Activated CD8-positive, alpha-beta memory T cell treated with anti-CD3 and anti-CD28 coated beads for 48 hours (primary cell): ENCODE data around the gene SLC2A4RG.

Experiments
- DNase-seq, 3 experiments: peaks; one replicate each; pipeline ENCODE4 v3.0.0-alpha.2; 2020; ENCODE audit warnings: low read depth in 2 of 3, low spot score in 2 of 3

Gene SLC2A4RG

GRCh38 chr20:63740627-63741353 is 1.2 kb downstream of the SLC2A4RG start:
- DNase-seq: no peak

GRCh38 chr20:63741354-63741675 is 1.7 kb downstream of the SLC2A4RG start:
- DNase-seq: no peak

GRCh38 chr20:63741676-63742380 is 2.3 kb downstream of the SLC2A4RG start:
- DNase-seq: no peak

- no peak for DNase-seq
Observed at GRCh38 chr20:63742381-63743024, 2.9 kb downstream of the SLC2A4RG start.

GRCh38 chr20:63743210-63743970 is 3.8 kb downstream of the SLC2A4RG start:
- DNase-seq: no peak

GRCh38 chr20:63744158-63744557 is 4.6 kb downstream of the SLC2A4RG start:
- no peak for DNase-seq

- DNase-seq: no peak
Observed at GRCh38 chr20:63744574-63745423, 5.2 kb downstream of the SLC2A4RG start.

GRCh38 chr20:63745424-63745805 is 5.8 kb downstream of the SLC2A4RG start:
- no peak for DNase-seq

GRCh38 chr20:63745961-63746731 is 6.6 kb downstream of the SLC2A4RG start:
- DNase-seq: no peak

GRCh38 chr20:63746751-63747315 is 7.3 kb downstream of the SLC2A4RG start:
- no peak for DNase-seq

- DNase-seq: no peak
Observed at GRCh38 chr20:63747622-63748069, 8.1 kb downstream of the SLC2A4RG start.

GRCh38 chr20:63748070-63748933 is 8.7 kb downstream of the SLC2A4RG start:
- DNase-seq: no peak

- DNase-seq: no peak
Observed at GRCh38 chr20:63748934-63749270, 9.3 kb downstream of the SLC2A4RG start.

GRCh38 chr20:63749597-63750508 is 10.3 kb downstream of the SLC2A4RG start:
- DNase-seq: no peak

- no peak for DNase-seq
Observed at GRCh38 chr20:63750807-63751470, 11.4 kb downstream of the SLC2A4RG start.

- no peak for DNase-seq
Observed at GRCh38 chr20:63751471-63752271, 12.1 kb downstream of the SLC2A4RG start.
